NCI-H2107 treated with DMSO at 0.1 percent for 48 hours (cell line): ENCODE data around the gene RAB31.

ENCODE experiments used
- DNase-seq: peaks from one replicate; lab custom pipeline; 2025; ENCODE audit not compliant: unreplicated experiment; lab: John Stamatoyannopoulos, UW

RAB31 gene

GRCh38 chr18:9712130-9712577, 4.1 kb downstream of the RAB31 start:
- DNase-seq: no peak

- DNase-seq: no peak
Measured at GRCh38 chr18:9712611-9713010, 4.5 kb downstream of the RAB31 start.

DNA sequence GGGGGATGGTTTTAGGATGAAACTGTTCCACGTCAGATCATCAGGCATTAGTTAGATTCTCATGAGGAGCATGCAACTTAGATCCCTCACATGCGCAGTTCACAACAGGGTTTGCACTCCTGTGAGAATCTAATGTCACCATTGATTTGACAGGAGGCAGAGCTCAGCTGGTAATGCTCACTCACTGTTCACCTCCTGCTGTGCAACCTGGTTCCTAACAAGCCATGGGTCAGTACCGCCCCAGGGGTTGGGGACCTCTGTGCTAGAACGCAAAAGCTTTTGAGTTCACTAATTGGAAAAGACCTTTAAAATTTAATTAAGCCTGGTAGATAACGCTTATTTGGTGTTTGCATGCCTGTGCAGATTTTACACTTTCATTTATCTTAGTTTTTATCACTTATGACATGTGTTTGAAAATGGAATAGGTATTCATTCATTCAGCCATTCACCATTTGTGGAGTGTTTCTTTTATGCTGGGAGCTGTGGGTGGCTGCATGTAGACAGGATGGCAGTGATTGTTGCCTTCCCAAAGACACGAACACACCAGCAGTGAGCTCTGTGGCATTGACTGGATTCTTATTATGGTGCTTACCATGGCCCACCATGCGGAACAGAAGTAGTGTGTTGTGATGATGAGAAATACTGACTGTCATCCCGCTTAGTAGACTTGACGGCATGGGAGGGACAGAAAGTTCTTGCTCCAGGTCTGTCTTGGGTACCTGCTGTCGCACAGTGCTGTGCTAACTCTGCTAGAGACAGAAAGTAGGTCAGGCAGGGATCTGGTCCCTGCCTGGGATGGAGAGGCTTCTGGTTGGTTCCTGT, 6.4 kb downstream of the RAB31 start:
- DNase-seq: no peak

GRCh38 chr18:9715088-9715343, 6.9 kb downstream of the RAB31 start:
- DNase-seq: no peak

- no peak for DNase-seq
Measured at GRCh38 chr18:9715978-9716774, 8.1 kb downstream of the RAB31 start.

GRCh38 chr18:9716780-9717563, 8.9 kb downstream of the RAB31 start:
- no peak for DNase-seq

DNA sequence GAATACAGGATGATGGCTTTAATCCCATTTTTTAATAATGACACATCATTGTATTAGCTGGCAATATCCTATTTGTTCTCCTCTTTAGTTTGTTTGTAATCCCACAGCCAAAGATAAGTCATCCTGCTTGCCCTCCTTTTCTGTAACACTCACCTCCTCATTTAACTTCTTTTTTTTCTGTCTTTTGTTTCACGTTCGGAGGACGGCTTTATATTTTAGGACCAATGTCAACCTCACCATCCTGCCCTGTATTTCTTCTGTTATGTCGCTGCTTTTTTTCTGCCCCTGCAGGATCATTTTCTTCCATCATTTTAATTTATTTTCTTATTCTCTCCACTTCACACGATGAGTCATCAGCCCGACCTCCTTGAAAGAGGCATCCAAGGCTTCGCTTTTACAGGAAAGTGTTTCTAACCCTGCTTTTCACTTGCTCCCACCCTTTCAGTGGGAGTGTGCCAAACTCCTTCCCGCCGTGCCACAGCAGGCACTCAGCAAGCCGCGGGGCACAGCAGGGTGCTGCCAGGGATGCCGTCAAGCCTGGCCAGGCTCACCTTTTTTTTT, 11.4 kb downstream of the RAB31 start:
- no peak for DNase-seq

- DNase-seq: no peak
Measured at GRCh38 chr18:9720327-9720726, 12.2 kb downstream of the RAB31 start.

GRCh38 chr18:9721893-9722550, 13.9 kb downstream of the RAB31 start:
- DNase-seq: no peak

GRCh38 chr18:9722691-9723090, 14.6 kb downstream of the RAB31 start:
- DNase-seq: no peak

DNA sequence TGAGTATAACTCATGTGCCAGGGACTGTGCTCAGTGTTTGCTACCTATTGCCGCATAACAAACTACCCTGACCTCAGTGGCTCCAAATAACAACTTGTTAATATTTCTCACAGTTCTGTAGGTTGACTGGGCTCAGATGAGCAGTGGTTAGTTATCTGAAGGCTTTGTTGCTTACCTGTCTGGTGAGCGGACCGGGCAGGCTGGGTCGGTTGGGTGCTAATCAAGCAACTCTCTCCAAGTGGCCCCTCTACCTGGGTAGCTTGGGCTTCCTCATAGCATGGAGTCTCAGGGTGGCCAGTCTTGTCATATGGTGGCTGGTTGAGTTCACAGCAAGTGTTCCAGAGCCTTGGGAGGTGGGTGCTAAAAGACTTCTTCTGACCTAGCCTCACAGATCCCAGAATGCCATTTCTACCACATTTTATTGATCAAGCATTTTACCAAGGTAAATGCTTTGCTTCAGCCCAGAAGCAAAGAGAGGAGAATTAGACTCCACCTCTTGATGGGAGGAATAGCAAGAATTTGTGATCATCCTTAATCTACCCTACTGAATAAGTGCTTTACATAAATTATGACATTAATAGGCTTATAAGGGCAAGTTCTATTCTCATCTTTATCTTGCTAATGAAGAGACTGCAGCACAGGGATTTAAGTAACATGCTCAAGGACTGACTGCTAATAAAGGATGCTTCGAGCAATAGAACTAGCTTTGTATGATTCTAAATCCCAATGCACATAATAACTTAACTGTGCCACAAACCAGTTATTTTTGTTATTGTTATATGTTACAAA, 16.9 kb downstream of the RAB31 start:
- DNase-seq: no peak

DNA sequence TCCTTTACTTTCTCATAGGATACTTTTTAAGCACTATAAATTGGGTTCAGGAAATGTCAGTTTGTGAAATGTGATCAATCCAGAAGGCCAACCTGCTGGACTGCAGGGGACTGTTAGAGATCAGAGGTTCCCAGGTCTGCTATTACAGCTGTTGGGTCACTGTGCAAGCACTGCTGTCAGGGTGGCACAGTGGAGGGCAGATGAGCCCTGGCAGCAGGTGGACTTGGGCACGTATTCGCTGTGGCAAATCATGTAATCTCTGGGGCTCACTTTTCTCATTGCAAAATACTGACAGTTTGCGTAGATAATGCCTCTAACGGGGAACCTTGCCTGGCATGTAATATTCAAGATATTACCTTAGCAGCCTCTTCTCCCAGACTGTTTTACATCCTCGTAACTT, 18.1 kb downstream of the RAB31 start:
- no peak for DNase-seq

- DNase-seq: no peak
Measured at GRCh38 chr18:9726936-9727335, 18.8 kb downstream of the RAB31 start.

DNA sequence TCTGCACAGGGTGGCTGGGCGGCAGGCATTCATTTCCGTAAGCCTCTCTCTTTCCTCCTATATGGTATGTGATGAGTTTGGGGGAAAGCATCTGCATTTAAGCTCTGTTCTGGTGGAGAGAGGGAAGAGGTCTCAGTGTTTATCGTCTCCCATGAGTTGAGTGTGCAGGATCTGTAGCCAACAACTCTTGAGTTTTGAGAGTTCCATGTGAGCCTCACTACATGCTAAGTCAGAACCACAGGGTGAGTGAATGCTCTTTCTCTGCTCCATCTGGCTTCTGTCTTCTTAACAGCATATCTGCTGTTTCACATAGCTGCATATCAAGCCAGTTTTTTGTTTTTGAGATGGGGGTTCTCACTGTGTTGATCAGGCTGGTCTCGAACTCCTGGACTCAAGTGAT, 22.7 kb downstream of the RAB31 start:
- DNase-seq: no peak

GRCh38 chr18:9731380-9731779, 23.3 kb downstream of the RAB31 start:
- no peak for DNase-seq

GRCh38 chr18:9732031-9732430, 23.9 kb downstream of the RAB31 start:
- no peak for DNase-seq

DNA sequence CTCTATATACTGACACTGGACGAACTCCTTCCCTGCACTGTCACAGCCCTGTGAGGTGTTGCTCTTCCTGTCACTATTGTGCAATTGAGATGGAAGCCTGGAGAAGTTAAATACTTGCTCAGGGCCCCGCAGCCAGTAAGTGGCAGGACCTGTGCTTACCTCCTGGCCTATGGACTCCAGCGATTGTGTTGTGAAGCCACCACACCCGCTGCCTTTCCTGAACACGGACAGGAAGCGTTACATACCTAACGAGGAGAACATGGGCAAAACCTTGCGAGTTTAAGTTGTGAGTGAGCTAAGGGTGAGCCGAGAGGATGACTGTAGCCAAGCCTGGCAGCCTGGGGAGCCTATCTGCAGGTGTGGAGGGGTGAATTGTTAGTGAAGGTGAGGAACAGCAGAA, 26.1 kb downstream of the RAB31 start:
- no peak for DNase-seq

- no peak for DNase-seq
Measured at GRCh38 chr18:9735238-9735637, 27.1 kb downstream of the RAB31 start.

GRCh38 chr18:9735879-9736278, 27.8 kb downstream of the RAB31 start:
- no peak for DNase-seq

DNA sequence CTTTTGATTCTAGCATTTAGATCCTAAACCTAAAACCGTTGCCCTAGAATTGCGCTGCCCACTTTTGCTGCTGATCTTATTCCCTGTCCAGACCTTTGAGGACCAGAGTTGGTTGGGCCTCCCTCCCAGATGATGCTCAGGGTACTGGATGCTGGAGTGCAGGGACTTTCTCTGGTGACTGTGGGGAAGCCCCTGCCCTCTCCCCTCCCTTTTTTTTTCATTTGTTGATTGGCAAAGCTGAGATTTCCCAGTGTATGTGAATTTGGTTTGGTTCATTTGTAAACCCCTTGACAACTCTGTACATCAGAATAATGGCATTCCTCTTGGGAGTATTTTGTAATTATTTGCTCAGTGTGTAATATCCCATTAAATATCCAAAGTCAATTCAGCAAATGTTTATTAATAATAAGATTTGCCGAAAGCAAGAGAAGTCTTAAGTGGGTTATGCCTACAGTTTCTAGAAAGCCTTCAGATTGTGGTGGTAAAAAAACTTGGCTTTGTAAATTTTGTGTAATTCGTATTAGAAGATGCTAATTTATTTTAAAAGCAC, 28.3 kb downstream of the RAB31 start:
- DNase-seq: no peak
